Body of pancreas (tissue), 4 donors: ENCODE data around the gene RASGEF1C.

Source experiments
- CTCF ChIP-seq, 7 experiments: fragments of 450-650 bp in 4 of 7; fragments of 200-600 bp in 3 of 7; sonication (generic) in 3 of 7; IDR thresholded peaks; one replicate each; pipeline ENCODE4 v1.5.1; 2016 to 2019; ENCODE audit warnings: antibody characterized with exemption in 7 of 7
- POLR2A ChIP-seq, 3 donors: fragments of 450-650 bp; IDR thresholded peaks; one replicate each; pipeline ENCODE4 v1.6.1; 2016; ENCODE audit warnings: antibody characterized with exemption in 3 of 3, mild to moderate bottlenecking in 2 of 3

- TF ChIP-seq CTCF (IDR thresholded peaks at IDR 0.05), result no peak
- no peak for TF ChIP-seq POLR2A (IDR thresholded peaks at IDR 0.05)
Measured at GRCh38 chr5:180085837-180086236, 123.2 kb downstream of the RASGEF1C start.
